Fibroblast of pulmonary artery (primary cell): Measurements from ENCODE around the gene SMAD3.

Experiments used
- DNase-seq: peaks from one replicate; pipeline ENCODE4 v3.0.0-alpha.2; 2010; ENCODE audit warnings: low read depth
- H3K4me3 ChIP-seq: replicated peaks from 2 replicates; pipeline ENCODE4 v1.5.1; 2011; ENCODE audit warnings: low read depth, mild to moderate bottlenecking, control low read depth, low read length, moderate library complexity
- CTCF ChIP-seq: IDR thresholded peaks from 2 replicates; pipeline ENCODE4 v1.5.1; 2011; ENCODE audit warnings: mild to moderate bottlenecking, control low read depth, low read length, inconsistent platforms; ENCODE audit errors: missing control alignments

Gene SMAD3

GRCh38 chr15:67050522-67051087, 14.8 kb upstream of the SMAD3 start:
- no peak for DNase-seq
- no peak overlapping the region for H3K4me3 ChIP-seq
- no peak for TF ChIP-seq CTCF

GRCh38 chr15:67051088-67052045, 14.0 kb upstream of the SMAD3 start:
- no peak for TF ChIP-seq CTCF
- no peak for DNase-seq

GRCh38 chr15:67054676-67055075, 10.7 kb upstream of the SMAD3 start:
- H3K4me3 ChIP-seq: no peak overlapping the region
- TF ChIP-seq CTCF: no peak
- no peak for DNase-seq

More at GRCh38 chr15:67051088-67052045, 14.0 kb upstream of the SMAD3 start:
- no peak overlapping the region for H3K4me3 ChIP-seq

DNA sequence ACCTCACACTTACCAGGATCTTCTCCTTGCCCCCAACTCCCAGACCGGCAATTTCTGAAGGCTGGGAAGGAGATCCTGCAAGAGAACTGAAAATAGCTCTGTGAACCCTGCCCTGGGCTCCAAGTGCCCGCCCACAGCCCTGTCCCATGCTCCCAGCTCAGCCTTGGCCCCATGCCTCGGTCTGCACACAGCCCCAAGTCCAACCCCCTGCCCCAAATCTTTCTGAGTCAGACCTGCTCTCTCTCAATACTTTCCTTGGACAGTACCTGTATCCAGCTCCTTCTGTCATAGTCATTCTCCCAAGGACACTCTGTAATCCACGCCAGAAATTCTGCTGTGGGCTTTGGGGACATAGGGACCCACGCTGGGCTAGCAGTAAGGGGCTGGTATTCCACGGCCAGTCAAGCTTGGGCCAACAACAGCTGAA, 6.3 kb upstream of the SMAD3 start:
- no peak overlapping the region for H3K4me3 ChIP-seq
- no peak for DNase-seq
- no peak for TF ChIP-seq CTCF

DNA sequence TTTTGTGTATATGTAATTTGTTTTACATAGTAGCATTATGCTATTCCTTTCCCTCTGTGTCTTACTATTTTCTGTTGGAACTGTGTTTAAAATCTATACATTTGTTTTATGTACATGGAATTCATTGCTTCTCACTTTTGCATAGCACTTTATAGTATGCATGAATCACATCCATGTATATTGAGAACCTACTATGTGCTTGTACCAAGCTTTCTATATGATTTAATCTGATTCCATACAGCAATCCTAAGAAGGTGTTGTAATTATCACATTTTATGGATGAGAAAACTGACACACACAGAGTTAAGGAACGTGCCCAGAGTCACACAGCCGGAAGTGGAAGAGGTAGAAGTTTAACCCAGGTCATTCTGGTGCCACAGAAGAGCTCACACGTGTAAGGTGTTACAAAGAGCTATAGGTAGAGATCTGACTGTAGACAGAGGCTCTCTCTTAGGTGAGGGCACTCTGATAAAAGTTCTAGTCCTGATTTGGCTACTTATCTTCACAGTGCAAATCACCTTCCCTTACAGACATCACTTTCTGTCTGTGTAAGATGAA, 3.5 kb upstream of the SMAD3 start:
- no peak overlapping the region for H3K4me3 ChIP-seq
- no peak for DNase-seq
- TF ChIP-seq CTCF: no peak

DNA sequence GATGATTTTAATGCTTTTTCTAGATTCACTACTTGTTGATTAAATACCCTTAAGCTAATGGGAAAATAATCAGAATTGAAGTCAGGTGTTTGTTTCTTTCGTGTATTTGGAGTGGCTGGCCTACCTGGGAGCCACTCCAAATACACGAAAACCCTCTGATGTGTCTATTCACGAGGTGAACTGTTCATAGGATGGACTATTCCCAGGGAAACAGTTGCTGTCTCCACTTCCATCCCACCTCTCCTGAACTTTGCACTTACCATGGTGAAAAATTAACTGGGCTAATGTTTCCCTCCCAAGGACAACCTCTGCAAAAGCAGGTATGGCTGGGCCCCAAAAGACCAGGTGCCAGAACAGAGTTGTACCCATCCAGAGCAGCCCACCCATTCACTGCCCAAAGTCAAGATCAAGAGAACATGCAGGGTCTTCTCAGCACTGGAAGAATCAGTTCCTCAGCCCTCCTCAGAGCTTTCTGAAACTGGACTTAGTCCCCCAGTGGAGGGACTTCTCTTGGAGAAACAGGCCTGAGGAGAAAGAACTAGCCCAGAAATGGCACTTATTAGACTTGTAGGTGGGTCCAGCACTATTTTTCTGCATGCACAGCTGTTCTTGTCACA, 2.9 kb upstream of the SMAD3 start:
- H3K4me3 ChIP-seq: no peak overlapping the region
- no peak for DNase-seq
- TF ChIP-seq CTCF: no peak
